Endothelial cell of umbilical vein (primary cell): Measurements from ENCODE around the gene MYH9. TPM values are rescaled to one million over a fixed set of nuclear protein-coding genes. Genes with fewer than 3 reads are reported as not detected.

Experiments
- BruUV-seq: library from RNA; stranded (reverse); fragments of 400-500 nt; replicated peaks from 2 replicates; lab custom pipeline; 2021; lab: Mats Ljungman, UMichigan
- CTCF ChIA-PET: fragments of 300-600, 350-600 bp; sonication (Branson Sonifier 250); formaldehyde crosslinking; loops from one replicate; lab custom pipeline; 2021; ENCODE audit warnings: antibody characterized with exemption, inconsistent platforms; lab: Charles Lee
- POLR2A ChIA-PET: fragments of 300-600, 350-600 bp; sonication (Branson Sonifier 250); formaldehyde crosslinking; loops from one replicate; lab custom pipeline; 2021; ENCODE audit warnings: antibody characterized with exemption, inconsistent platforms; lab: Charles Lee
- DNase-seq: peaks from one replicate; pipeline ENCODE4 v3.0.0-alpha.2; 2011; ENCODE audit warnings: low read depth, low spot score
- FAIRE-seq: peaks from 2 replicates; lab custom pipeline; 2011; peaks lifted over from hg19 to GRCh38; lab: Jason Lieb, UNC
- H2AFZ ChIP-seq: 2 replicates; pipeline ENCODE4 v1.6.0; 2012; ENCODE audit warnings: low read depth, low read length, control low read depth, inconsistent platforms
- H3K27ac ChIP-seq: 2 replicates; pipeline ENCODE4 v1.5.1; 2011; ENCODE audit warnings: low read depth, mild to moderate bottlenecking, control low read depth, low read length, moderate library complexity; ENCODE audit not compliant: insufficient read depth
- H3K27me3 ChIP-seq, 2 experiments: 2 replicates each; pipeline versions ENCODE4 v1.6.0 to v1.6.1; 2011; ENCODE audit warnings: low read length in 2 of 2, mixed read lengths in 1 of 2; ENCODE audit not compliant: control insufficient read depth in 2 of 2, insufficient read depth in 2 of 2
- H3K36me3 ChIP-seq, 2 experiments: 2 replicates in 1 of 2; 3 replicates in 1 of 2; pipeline ENCODE4 v1.5.1; 2011; ENCODE audit warnings: low read length in 2 of 2, mild to moderate bottlenecking in 1 of 2, moderate library complexity in 1 of 2; ENCODE audit not compliant: control insufficient read depth in 2 of 2, insufficient read depth in 2 of 2; ENCODE audit errors: extremely low read depth in 1 of 2
- H3K4me1 ChIP-seq: 3 replicates; pipeline ENCODE4 v1.5.1; 2011; ENCODE audit warnings: mild to moderate bottlenecking, low read length; ENCODE audit not compliant: control insufficient read depth, insufficient read depth; ENCODE audit errors: extremely low read depth
- H3K4me2 ChIP-seq: 2 replicates; pipeline ENCODE4 v1.6.1; 2011; ENCODE audit warnings: low read length, control low read depth, mixed read lengths; ENCODE audit not compliant: insufficient read depth
- H3K4me3 ChIP-seq, 3 experiments: fragments of 200-600 bp in 1 of 3; sonication (generic), shearing (Covaris generic) in 1 of 3; replicated peaks in 1 of 3; 2 replicates each; pipeline ENCODE4 v1.5.1; 2011 to 2016; ENCODE audit warnings: control low read depth in 3 of 3, low read length in 3 of 3, mild to moderate bottlenecking in 2 of 3, inconsistent platforms in 1 of 3, low read depth in 1 of 3, moderate library complexity in 1 of 3; ENCODE audit not compliant: insufficient read depth in 1 of 3
- H3K79me2 ChIP-seq: 2 replicates; pipeline ENCODE4 v1.6.0; 2012; ENCODE audit warnings: low read length, inconsistent platforms; ENCODE audit not compliant: control insufficient read depth, insufficient read depth
- H3K9ac ChIP-seq: replicated peaks from 2 replicates; pipeline ENCODE3; 2011; ENCODE audit warnings: low read length, control low read depth; ENCODE audit not compliant: insufficient read depth; ENCODE audit errors: extremely low read depth
- H3K9me1 ChIP-seq: replicated peaks from 3 replicates; pipeline ENCODE4 v1.6.0; 2011; ENCODE audit warnings: mild to moderate bottlenecking, low read length; ENCODE audit not compliant: control insufficient read depth, insufficient read depth; ENCODE audit errors: extremely low read depth
- H3K9me3 ChIP-seq: replicated peaks from 2 replicates; pipeline ENCODE4 v1.5.1; 2012; ENCODE audit warnings: low read length, inconsistent platforms; ENCODE audit not compliant: control insufficient read depth, insufficient read depth
- H4K20me1 ChIP-seq: replicated peaks from 2 replicates; pipeline ENCODE3; 2011; ENCODE audit warnings: mild to moderate bottlenecking, low read length; ENCODE audit not compliant: control insufficient read depth, insufficient read depth; ENCODE audit errors: extremely low read depth
- MAX ChIP-seq: IDR thresholded peaks from 2 replicates; pipeline ENCODE4 v1.6.1; 2011; ENCODE audit not compliant: insufficient read depth, insufficient read length
- MYC ChIP-seq: IDR thresholded peaks from one replicate; pipeline ENCODE4 v1.6.1; 2011; ENCODE audit warnings: mild to moderate bottlenecking, low read depth, low read length
- POLR2A ChIP-seq: IDR thresholded peaks from 2 replicates; pipeline ENCODE4 v1.6.1; 2012; ENCODE audit warnings: low read depth, mild to moderate bottlenecking, control low read depth, low read length
- POLR2AphosphoS5 ChIP-seq: IDR thresholded peaks from 2 replicates; pipeline ENCODE4 v1.6.1; 2012; ENCODE audit warnings: low read depth, mild to moderate bottlenecking, control low read depth, low read length, moderate library complexity; ENCODE audit not compliant: insufficient read depth
- dilution Hi-C: fragments of 300-500 bp; cut with MboI; formaldehyde crosslinking; loops from one replicate; pipeline ENCODE4 v1.15.0; 2019; ENCODE audit warnings: low sequenced_read_pairs; ENCODE audit not compliant: extremely low pct_ligation_motif_present
- intact Hi-C: fragments of 100-400 bp; cut with micrococcal nuclease; formaldehyde crosslinking; loops from one replicate; pipeline ENCODE4 v1.10.0; 2022
- polyA plus RNA-seq, 4 experiments: library from polyadenylated mRNA; depleted of rRNA in 3 of 4; stranded (reverse) in 3 of 4; unstranded in 1 of 4; fragments of >200 nt; gene quantifications; 2 replicates each; pipeline versions ENCODE4 v1.2.1 to v1.2.3, GENCODE V29; 2011 to 2012; ENCODE audit warnings: missing spikeins in 1 of 4
- total RNA-seq: library from RNA; stranded (reverse); gene quantifications from 2 replicates; pipeline ENCODE4 v1.2.3, GENCODE V29; 2021

Gene MYH9
- total and polyA plus RNA-seq, 2 donors (not counting 3 experiments of a cell fraction or from before 2014, with no cell fraction given): 188 to 1,413 TPM

- Histone ChIP-seq H3K9ac (no peak overlapping the region), H3K4me3 (no peak overlapping the region), H3K36me3 (peaks cover 81 to 89% of the 10 kb centered on the region in 2 experiments), H3K9me3 (no peaks in the 10 kb centered on the region), H3K27ac (no peak overlapping the region), H4K20me1 (no peaks in the 10 kb centered on the region), H3K9me1 (no peaks in the 10 kb centered on the region), H3K27me3 (no peaks in the 10 kb centered on the region), H2AFZ (no peak overlapping the region), H3K79me2 (peaks cover 77% of the 10 kb centered on the region), H3K4me1 (peaks cover 10% of the 10 kb centered on the region), H3K4me2 (no peak overlapping the region)
- CTCF ChIA-PET: interaction anchor here (1.9 to 3.1 kb wide), 2 partner anchors 166 to 183 kb away, joined by 7 to 10 read pairs; no protein-coding TSS in a partner anchor
- no TSS peak for BruUV-seq
- no peak for DNase-seq
- dilution Hi-C loops (no loop called here), intact Hi-C loops (no loop called here)
- no peak for FAIRE-seq
- POLR2A ChIA-PET: interaction anchor here (0.7 kb wide), 1 partner anchor 28 kb away, joined by 5 read pairs; no protein-coding TSS in a partner anchor
- TF ChIP-seq POLR2A (peak; percentile 21), MAX (no peak)
These were observed 83.9 kb downstream of the MYH9 start for GRCh38 chr22:36303874-36304273.

GRCh38 chr22:36303115-36303467 is 84.7 kb downstream of the MYH9 start:
- POLR2A ChIA-PET: interaction anchor here (0.7 kb wide), 1 partner anchor 29 kb away, joined by 5 read pairs; no protein-coding TSS in a partner anchor
- dilution Hi-C loops: no loop called here

More at GRCh38 chr22:36303115-36303467, 84.7 kb downstream of the MYH9 start:
- CTCF ChIA-PET: interaction anchor here (1.9 to 5.6 kb wide), 2 partner anchors 167 to 184 kb away, joined by 7 to 68 read pairs; no protein-coding TSS in a partner anchor
- FAIRE-seq: no peak
- Histone ChIP-seq H3K4me1 (peaks cover 10% of the 10 kb centered on the region), H3K9me1 (no peaks in the 10 kb centered on the region), H3K79me2 (peaks cover 79% of the 10 kb centered on the region), H3K9me3 (no peaks in the 10 kb centered on the region), H3K36me3 (peaks cover 84 to 90% of the 10 kb centered on the region in 2 experiments), H2AFZ (no peak overlapping the region), H3K9ac (no peak overlapping the region), H3K27ac (no peak overlapping the region), H3K4me2 (no peak overlapping the region), H3K27me3 (no peaks in the 10 kb centered on the region), H4K20me1 (no peaks in the 10 kb centered on the region), H3K4me3 (no peak overlapping the region)
- no TSS peak for BruUV-seq
- no peak for DNase-seq
- intact Hi-C loops: no loop called here
- TF ChIP-seq POLR2AphosphoS5 (peak; percentile 34), MYC (no peak), MAX (no peak)
